Mesothelial cell of epicardium (in vitro differentiated cells): Measurements from ENCODE around the gene PLEKHA4. TPM values are rescaled to one million over a fixed set of nuclear protein-coding genes. Genes with fewer than 3 reads are reported as not detected.

Experiments used
- DNase-seq, 2 experiments: peaks; one replicate each; pipeline ENCODE4 v3.0.0; 2021; ENCODE audit warnings: low spot score in 2 of 2; ENCODE audit not compliant: unreplicated experiment in 2 of 2
- H3K27ac Mint-ChIP-seq: 2 replicates; pipeline ENCODE4 v1.8.0; 2021; ENCODE audit warnings: mixed read lengths
- H3K27me3 Mint-ChIP-seq: 2 replicates; pipeline ENCODE4 v1.8.0; 2021; ENCODE audit warnings: low read depth, mixed read lengths
- H3K36me3 Mint-ChIP-seq: 2 replicates; pipeline ENCODE4 v1.8.0; 2021; ENCODE audit warnings: mixed read lengths
- H3K4me1 Mint-ChIP-seq: 2 replicates; pipeline ENCODE4 v1.8.0; 2021; ENCODE audit warnings: mixed read lengths
- H3K4me3 Mint-ChIP-seq: 2 replicates; pipeline ENCODE4 v1.8.0; 2021; ENCODE audit warnings: mild to moderate bottlenecking, moderate library complexity, mixed read lengths
- H3K9me3 Mint-ChIP-seq: 2 replicates; pipeline ENCODE4 v1.8.0; 2021; ENCODE audit warnings: mixed read lengths
- total RNA-seq: library from RNA; stranded (reverse); gene quantifications from 3 replicates; pipeline ENCODE4 v1.2.1, GENCODE V29; 2021
- TF ChIP-seq, protein P1 (sequence below): fragments of 200-600 bp; sonication (generic); IDR thresholded peaks from one replicate; pipeline ENCODE4 v1.5.0; 2021; ENCODE audit warnings: antibody characterized with exemption; ENCODE audit not compliant: unreplicated experiment

PLEKHA4 gene
- total RNA-seq, 1 donor from 2014 or later = 26.9 TPM

DNA sequence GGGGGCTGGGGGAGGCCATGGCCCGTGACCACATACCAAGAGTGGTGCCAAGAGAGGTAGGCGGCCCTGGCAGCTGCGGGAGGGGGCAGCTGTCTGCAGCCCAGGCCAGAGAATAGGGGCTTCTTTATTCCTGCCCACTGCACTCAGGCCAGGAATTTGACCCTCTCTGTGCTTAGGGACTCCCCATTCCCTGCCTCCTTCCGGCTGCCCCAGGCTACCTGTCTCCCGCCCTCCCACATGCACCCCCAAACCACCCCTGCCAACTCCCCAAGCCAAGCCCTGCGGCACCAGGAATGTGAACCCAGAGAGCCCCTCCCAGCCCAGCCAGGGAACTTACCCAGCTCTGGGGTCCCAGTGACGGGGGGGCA, 687 bp downstream of the PLEKHA4 start:
- Mint-ChIP-seq H3K4me3 (peak overlapping the region; percentile 52), H3K27me3 (no peaks in the 10 kb centered on the region), H3K27ac (peak overlapping the region; percentile 95)

DNA sequence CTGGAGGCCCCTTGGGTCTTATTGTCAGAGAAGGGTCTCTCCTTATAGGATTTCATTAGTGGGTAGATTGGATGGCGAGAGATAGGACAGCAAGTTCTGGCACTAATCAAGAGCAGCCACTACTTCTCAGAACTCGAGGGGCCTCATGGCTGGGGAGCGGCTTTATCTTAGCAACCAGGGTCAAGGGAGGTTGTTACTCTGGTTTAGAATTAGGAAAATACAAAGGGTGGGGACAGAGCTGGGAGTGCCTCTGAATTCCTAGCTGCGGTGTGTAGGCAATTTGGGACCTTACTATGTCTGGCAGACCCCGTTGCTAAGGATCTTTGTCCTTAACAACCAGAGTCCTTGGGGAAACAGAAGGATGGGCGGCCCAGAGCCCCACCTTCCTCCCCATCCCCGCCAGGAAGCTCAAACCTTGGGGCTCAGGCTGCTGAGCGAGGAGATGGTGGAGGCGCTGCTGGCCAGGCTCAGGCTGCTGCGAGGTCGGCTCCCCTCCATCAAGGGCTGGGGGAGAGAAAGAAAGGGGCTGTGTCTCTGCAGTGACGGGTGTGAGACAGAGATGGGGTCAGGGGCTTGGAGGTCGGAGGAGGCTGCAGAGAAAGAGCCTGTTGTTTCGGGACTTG, 1.2 kb downstream of the PLEKHA4 start:
- H3K4me3 Mint-ChIP-seq = peak overlapping the region; percentile 56
- peak overlapping the region; percentile 95 for H3K27ac Mint-ChIP-seq
- peaks cover 7% of the 10 kb centered on the region for H3K36me3 Mint-ChIP-seq
- peaks cover 24% of the 10 kb centered on the region for H3K4me1 Mint-ChIP-seq
- no peak for DNase-seq
- TF ChIP-seq, protein P1, sequence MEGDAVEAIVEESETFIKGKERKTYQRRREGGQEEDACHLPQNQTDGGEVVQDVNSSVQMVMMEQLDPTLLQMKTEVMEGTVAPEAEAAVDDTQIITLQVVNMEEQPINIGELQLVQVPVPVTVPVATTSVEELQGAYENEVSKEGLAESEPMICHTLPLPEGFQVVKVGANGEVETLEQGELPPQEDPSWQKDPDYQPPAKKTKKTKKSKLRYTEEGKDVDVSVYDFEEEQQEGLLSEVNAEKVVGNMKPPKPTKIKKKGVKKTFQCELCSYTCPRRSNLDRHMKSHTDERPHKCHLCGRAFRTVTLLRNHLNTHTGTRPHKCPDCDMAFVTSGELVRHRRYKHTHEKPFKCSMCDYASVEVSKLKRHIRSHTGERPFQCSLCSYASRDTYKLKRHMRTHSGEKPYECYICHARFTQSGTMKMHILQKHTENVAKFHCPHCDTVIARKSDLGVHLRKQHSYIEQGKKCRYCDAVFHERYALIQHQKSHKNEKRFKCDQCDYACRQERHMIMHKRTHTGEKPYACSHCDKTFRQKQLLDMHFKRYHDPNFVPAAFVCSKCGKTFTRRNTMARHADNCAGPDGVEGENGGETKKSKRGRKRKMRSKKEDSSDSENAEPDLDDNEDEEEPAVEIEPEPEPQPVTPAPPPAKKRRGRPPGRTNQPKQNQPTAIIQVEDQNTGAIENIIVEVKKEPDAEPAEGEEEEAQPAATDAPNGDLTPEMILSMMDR = no peak
- H3K9me3 Mint-ChIP-seq = no peaks in the 10 kb centered on the region
- no peaks in the 10 kb centered on the region for H3K27me3 Mint-ChIP-seq

More for the DNA sequence above, 687 bp downstream of the PLEKHA4 start:
- H3K36me3 Mint-ChIP-seq = peaks cover 6% of the 10 kb centered on the region
- TF ChIP-seq, protein P1 = no peak
- H3K4me1 Mint-ChIP-seq = peaks cover 24% of the 10 kb centered on the region
- DNase-seq = no peak
- no peaks in the 10 kb centered on the region for H3K9me3 Mint-ChIP-seq

DNA sequence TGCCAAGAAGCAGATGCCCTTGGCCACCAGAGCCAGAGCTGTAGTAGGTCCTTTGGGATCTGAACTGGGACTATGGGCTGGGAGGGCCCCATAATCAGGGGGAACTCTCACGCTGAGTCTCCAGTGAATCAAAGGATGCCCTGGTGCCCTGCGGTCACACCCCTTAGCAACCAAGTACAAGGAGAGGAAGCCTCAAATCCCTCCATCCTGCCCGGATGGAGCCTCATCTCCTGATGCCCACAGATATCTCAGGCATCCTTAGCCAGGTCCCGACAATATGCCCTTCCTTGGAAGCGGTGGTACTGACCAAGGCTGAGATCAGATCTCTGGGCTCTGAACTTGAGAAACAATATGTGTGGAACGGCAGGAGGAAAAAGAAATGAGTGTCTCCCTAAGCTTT, 1.7 kb downstream of the PLEKHA4 start:
- Mint-ChIP-seq H3K9me3 (no peaks in the 10 kb centered on the region), H3K27ac (peak overlapping the region; percentile 95), H3K4me1 (peaks cover 22% of the 10 kb centered on the region), H3K27me3 (no peaks in the 10 kb centered on the region), H3K4me3 (peak overlapping the region; percentile 56), H3K36me3 (peaks cover 7% of the 10 kb centered on the region)
- TF ChIP-seq, protein P1 = no peak
- no peak for DNase-seq

DNA sequence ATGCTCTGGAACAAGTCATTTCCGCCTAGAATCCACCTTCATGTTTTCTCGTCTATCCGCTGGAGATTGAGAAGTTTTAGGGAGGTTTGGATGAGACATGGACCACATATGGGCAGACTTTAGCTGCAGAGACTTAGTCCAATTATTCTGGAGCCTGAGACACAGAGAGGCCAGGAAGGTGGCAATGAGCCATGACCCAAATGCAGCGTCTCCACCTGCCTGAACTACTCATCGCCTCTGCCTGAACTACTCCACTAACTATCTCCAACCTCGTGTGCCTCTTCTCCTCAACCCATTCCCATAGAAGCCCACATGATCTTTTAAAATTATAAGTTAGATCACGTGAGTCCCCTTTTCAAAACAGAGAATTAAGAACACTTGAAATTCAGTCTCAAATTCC, 5.6 kb downstream of the PLEKHA4 start:
- Mint-ChIP-seq H3K4me1 (peaks cover 12% of the 10 kb centered on the region), H3K27me3 (no peaks in the 10 kb centered on the region), H3K36me3 (peaks cover 14% of the 10 kb centered on the region), H3K27ac (no peak overlapping the region), H3K4me3 (no peak overlapping the region), H3K9me3 (no peaks in the 10 kb centered on the region)
- TF ChIP-seq, protein P1 = no peak
- DNase-seq = no peak

DNA sequence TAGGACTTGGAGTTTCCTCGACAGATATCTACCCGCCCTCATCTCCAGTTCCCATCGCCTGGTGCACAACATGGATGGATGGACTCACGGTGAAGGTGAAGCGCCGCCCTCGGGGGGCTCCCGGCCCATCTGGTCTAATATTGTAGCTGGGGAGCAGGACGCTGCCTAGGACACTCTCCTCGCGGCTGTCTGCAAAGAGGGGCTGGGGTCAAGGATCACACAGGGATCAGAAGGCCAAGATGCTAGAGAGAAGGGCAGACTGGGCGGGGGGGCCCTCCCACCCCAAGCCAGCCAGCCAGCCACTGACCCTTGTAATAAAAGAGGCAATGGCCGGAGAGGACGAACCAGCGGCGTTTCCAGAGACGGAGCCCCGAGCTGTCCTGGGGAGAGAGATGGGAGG, 7.1 kb downstream of the PLEKHA4 start:
- Mint-ChIP-seq H3K36me3 (peaks cover 19% of the 10 kb centered on the region), H3K4me1 (no peaks in the 10 kb centered on the region), H3K9me3 (no peaks in the 10 kb centered on the region), H3K4me3 (no peak overlapping the region), H3K27ac (no peak overlapping the region), H3K27me3 (no peaks in the 10 kb centered on the region)
- no peak for DNase-seq
- TF ChIP-seq, protein P1 = no peak
